Liver (tissue), 3 donors: Measurements from ENCODE around the gene PCID2.

Experiments used
- HNF4A ChIP-seq, 2 donors: conservative IDR thresholded peaks; 2 replicates each; pipeline ENCODE4 v1.6.1; 2016; ENCODE audit warnings: antibody characterized with exemption in 2 of 2, mild to moderate bottlenecking in 2 of 2
- JUND ChIP-seq, 2 donors: IDR thresholded peaks; 2 replicates each; pipeline ENCODE4 v1.6.1; 2016; ENCODE audit warnings: antibody characterized with exemption in 2 of 2
- NR2F2 ChIP-seq: IDR thresholded peaks from 2 replicates; pipeline ENCODE4 v1.6.1; 2016; ENCODE audit warnings: antibody characterized with exemption
- RAD21 ChIP-seq, 2 donors: IDR thresholded peaks; 2 replicates each; pipeline ENCODE4 v1.6.1; 2016; ENCODE audit warnings: antibody characterized with exemption in 2 of 2, mild to moderate bottlenecking in 2 of 2
- TF ChIP-seq, protein P1 (sequence below): fragments of 150-350 bp; IDR thresholded peaks from 2 replicates; pipeline ENCODE4 v1.5.1; 2017; ENCODE audit warnings: improper control_type of control experiment, low read depth, low read length; ENCODE audit not compliant: missing input control
- TF ChIP-seq, protein P2 (sequence below): IDR thresholded peaks from 2 replicates; pipeline ENCODE4 v1.6.1; 2016; ENCODE audit warnings: antibody characterized with exemption, mild to moderate bottlenecking
- TF ChIP-seq, protein P3 (sequence below): IDR thresholded peaks from 2 replicates; pipeline ENCODE4 v1.6.1; 2016; ENCODE audit warnings: antibody characterized with exemption
- TF ChIP-seq, protein P4 (sequence below): IDR thresholded peaks from 2 replicates; pipeline ENCODE4 v1.6.1; 2016; ENCODE audit warnings: antibody characterized with exemption
- donor health status: healthy.
- donor health status: healthy.

DNA sequence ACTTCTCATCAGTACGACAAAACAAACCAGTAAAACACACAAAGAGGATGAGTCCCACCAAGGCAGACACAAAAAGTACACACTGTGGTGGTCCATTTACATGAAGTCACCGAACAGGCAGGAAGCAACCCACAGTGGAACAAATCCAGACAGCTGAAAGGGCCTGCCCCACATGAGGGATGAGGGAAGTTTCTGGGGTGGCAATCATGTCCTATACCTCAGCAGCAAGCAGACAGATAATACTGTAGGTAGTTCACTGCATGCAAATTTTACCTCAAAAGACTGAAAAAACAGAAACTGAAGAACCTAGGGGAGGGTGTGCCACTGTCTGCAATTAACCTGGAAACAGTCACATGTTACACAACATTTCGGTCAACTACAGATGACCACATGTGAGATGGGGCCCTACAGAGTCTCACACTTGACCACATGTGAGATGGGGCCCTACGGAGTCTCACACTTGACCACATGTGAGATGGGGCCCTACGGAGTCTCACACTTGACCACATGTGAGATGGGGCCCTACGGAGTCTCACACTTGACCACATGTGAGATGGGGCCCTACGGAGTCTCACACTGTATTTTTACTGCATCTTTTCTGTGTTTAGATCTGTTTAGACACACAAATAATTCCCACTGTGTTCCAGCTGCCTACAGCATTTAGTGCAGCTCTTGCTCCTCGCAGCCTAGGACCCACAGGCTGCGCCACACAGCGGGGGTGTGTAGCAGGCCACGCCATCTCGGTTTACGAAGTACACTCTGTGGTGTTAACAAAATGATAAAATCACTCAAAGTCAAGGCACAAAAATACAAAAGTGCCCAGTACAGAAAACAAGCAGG, 22.2 kb downstream of the PCID2 start:
- TF ChIP-seq, protein P1, sequence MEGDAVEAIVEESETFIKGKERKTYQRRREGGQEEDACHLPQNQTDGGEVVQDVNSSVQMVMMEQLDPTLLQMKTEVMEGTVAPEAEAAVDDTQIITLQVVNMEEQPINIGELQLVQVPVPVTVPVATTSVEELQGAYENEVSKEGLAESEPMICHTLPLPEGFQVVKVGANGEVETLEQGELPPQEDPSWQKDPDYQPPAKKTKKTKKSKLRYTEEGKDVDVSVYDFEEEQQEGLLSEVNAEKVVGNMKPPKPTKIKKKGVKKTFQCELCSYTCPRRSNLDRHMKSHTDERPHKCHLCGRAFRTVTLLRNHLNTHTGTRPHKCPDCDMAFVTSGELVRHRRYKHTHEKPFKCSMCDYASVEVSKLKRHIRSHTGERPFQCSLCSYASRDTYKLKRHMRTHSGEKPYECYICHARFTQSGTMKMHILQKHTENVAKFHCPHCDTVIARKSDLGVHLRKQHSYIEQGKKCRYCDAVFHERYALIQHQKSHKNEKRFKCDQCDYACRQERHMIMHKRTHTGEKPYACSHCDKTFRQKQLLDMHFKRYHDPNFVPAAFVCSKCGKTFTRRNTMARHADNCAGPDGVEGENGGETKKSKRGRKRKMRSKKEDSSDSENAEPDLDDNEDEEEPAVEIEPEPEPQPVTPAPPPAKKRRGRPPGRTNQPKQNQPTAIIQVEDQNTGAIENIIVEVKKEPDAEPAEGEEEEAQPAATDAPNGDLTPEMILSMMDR: no peak
- TF ChIP-seq HNF4A (conservative IDR thresholded peaks at IDR 0.05) (no peak), JUND (IDR thresholded peaks at IDR 0.05) (no peak), NR2F2 (no peak), RAD21 (IDR thresholded peaks at IDR 0.05) (no peak)
- TF ChIP-seq, protein P2, sequence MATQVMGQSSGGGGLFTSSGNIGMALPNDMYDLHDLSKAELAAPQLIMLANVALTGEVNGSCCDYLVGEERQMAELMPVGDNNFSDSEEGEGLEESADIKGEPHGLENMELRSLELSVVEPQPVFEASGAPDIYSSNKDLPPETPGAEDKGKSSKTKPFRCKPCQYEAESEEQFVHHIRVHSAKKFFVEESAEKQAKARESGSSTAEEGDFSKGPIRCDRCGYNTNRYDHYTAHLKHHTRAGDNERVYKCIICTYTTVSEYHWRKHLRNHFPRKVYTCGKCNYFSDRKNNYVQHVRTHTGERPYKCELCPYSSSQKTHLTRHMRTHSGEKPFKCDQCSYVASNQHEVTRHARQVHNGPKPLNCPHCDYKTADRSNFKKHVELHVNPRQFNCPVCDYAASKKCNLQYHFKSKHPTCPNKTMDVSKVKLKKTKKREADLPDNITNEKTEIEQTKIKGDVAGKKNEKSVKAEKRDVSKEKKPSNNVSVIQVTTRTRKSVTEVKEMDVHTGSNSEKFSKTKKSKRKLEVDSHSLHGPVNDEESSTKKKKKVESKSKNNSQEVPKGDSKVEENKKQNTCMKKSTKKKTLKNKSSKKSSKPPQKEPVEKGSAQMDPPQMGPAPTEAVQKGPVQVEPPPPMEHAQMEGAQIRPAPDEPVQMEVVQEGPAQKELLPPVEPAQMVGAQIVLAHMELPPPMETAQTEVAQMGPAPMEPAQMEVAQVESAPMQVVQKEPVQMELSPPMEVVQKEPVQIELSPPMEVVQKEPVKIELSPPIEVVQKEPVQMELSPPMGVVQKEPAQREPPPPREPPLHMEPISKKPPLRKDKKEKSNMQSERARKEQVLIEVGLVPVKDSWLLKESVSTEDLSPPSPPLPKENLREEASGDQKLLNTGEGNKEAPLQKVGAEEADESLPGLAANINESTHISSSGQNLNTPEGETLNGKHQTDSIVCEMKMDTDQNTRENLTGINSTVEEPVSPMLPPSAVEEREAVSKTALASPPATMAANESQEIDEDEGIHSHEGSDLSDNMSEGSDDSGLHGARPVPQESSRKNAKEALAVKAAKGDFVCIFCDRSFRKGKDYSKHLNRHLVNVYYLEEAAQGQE: no peak
- TF ChIP-seq, protein P3, sequence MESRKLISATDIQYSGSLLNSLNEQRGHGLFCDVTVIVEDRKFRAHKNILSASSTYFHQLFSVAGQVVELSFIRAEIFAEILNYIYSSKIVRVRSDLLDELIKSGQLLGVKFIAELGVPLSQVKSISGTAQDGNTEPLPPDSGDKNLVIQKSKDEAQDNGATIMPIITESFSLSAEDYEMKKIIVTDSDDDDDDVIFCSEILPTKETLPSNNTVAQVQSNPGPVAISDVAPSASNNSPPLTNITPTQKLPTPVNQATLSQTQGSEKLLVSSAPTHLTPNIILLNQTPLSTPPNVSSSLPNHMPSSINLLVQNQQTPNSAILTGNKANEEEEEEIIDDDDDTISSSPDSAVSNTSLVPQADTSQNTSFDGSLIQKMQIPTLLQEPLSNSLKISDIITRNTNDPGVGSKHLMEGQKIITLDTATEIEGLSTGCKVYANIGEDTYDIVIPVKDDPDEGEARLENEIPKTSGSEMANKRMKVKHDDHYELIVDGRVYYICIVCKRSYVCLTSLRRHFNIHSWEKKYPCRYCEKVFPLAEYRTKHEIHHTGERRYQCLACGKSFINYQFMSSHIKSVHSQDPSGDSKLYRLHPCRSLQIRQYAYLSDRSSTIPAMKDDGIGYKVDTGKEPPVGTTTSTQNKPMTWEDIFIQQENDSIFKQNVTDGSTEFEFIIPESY: no peak
- TF ChIP-seq, protein P4, sequence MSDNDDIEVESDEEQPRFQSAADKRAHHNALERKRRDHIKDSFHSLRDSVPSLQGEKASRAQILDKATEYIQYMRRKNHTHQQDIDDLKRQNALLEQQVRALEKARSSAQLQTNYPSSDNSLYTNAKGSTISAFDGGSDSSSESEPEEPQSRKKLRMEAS: no peak
